Measurements from ENCODE around the gene LACC1. TPM values are rescaled to one million over a fixed set of nuclear protein-coding genes. Genes with fewer than 3 reads are reported as not detected.

Gene LACC1
- total and polyA plus RNA-seq, 10 donors: 3.0 to 17.6 (median 11.4) TPM

DNA sequence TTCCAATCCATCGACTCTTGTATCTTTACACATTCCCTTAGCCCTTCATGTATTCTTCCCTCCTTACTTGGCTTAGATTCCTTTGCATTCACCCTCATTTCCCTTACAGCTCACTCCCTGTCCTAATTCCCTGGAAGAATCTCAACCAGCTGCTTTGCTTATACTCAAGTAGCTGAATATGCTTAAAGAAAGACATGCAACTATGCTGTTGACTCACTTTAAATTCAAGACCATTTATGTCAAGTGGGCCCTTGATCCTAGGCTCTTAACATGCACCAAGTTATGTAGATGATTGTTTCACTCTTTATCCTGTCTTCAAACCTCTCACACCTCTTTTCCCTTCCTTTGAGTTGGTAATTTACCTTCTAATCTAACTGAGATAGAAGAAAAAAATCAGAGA, 7.5 kb upstream of the LACC1 start:
- intact Hi-C loops (cut with DNase I; ENCODE audit: low total_unique reads): loop anchor here (10.0 kb wide), 1 partner anchor 897 kb away; no protein-coding TSS in a partner anchor
- TF ChIP-seq POLR2A (IDR thresholded peaks at IDR 0.05) (no peak), POLR2AphosphoS5 (IDR thresholded peaks at IDR 0.05) (no peak)
- TF ChIP-seq, protein P1, sequence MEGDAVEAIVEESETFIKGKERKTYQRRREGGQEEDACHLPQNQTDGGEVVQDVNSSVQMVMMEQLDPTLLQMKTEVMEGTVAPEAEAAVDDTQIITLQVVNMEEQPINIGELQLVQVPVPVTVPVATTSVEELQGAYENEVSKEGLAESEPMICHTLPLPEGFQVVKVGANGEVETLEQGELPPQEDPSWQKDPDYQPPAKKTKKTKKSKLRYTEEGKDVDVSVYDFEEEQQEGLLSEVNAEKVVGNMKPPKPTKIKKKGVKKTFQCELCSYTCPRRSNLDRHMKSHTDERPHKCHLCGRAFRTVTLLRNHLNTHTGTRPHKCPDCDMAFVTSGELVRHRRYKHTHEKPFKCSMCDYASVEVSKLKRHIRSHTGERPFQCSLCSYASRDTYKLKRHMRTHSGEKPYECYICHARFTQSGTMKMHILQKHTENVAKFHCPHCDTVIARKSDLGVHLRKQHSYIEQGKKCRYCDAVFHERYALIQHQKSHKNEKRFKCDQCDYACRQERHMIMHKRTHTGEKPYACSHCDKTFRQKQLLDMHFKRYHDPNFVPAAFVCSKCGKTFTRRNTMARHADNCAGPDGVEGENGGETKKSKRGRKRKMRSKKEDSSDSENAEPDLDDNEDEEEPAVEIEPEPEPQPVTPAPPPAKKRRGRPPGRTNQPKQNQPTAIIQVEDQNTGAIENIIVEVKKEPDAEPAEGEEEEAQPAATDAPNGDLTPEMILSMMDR (IDR thresholded peaks at IDR 0.05 in 8 of 11, conservative IDR thresholded peaks at IDR 0.05 in 3 of 11): no peak
- 85 to 91% (median 88%) methylated on average over 1 of the region's 1 CpG for WGBS, 5 donors

GRCh38 chr13:43874504-43875092, 5.1 kb upstream of the LACC1 start:
- peaks cover 14 to 33% (median 19%) of the 10 kb centered on the region in 6 donors for H3K4me1 ChIP-seq
- TF ChIP-seq POLR2AphosphoS5 (IDR thresholded peaks at IDR 0.05) (no peak), POLR2A (IDR thresholded peaks at IDR 0.05) (no peak)
- TF ChIP-seq, protein P1 (IDR thresholded peaks at IDR 0.05 in 8 of 11, conservative IDR thresholded peaks at IDR 0.05 in 3 of 11): peak in 10 of 11 experiments; percentile 37 to 77 (median 65)
- H3K27ac ChIP-seq: no peak overlapping the region
- H3K4me3 ChIP-seq: no peak overlapping the region
- no peaks in the 10 kb centered on the region for H3K27me3 ChIP-seq (replicated peaks in 1 of 7)
- no peak for DNase-seq
- H3K36me3 ChIP-seq: peaks cover 0 to 19% (median 0%) of the 10 kb centered on the region in 6 donors
- WGBS, 5 donors: 9 to 18% (median 15%) methylated on average over 2 of the region's 2 CpGs
- intact Hi-C loops (cut with DNase I; ENCODE audit: low total_unique reads): loop anchor here (10.0 kb wide), 1 partner anchor 900 kb away; no protein-coding TSS in a partner anchor
- H3K9me3 ChIP-seq: peaks cover 0 to 7% (median 2%) of the 10 kb centered on the region in 8 donors

More for the DNA sequence above, 7.5 kb upstream of the LACC1 start:
- Histone ChIP-seq H3K9me3 (peaks cover 0 to 7% (median 2%) of the 10 kb centered on the region in 8 donors), H3K4me3 (no peak overlapping the region), H3K4me1 (peaks cover 0 to 15% (median 1%) of the 10 kb centered on the region in 6 donors), H3K27me3 (replicated peaks in 1 of 7) (no peaks in the 10 kb centered on the region), H3K27ac (no peak overlapping the region), H3K36me3 (peaks cover 0 to 24% (median 0%) of the 10 kb centered on the region in 6 donors)
- DNase-seq: no peak

- 93 to 99% (median 98%) methylated on average over 2 of the region's 2 CpGs for WGBS, 5 donors
- Histone ChIP-seq H3K4me1 (peaks cover 14 to 48% (median 31%) of the 10 kb centered on the region in 6 donors), H3K27me3 (replicated peaks in 1 of 7) (no peaks in the 10 kb centered on the region), H3K27ac (no peak overlapping the region), H3K4me3 (no peak overlapping the region), H3K36me3 (peaks cover 0 to 9% (median 0%) of the 10 kb centered on the region in 6 donors), H3K9me3 (peaks cover 0 to 7% (median 2%) of the 10 kb centered on the region in 8 donors)
- intact Hi-C loops (cut with DNase I; ENCODE audit: low total_unique reads): loop anchor here (10.0 kb wide), 1 partner anchor 902 kb away; no protein-coding TSS in a partner anchor
- DNase-seq: no peak
- TF ChIP-seq POLR2A (IDR thresholded peaks at IDR 0.05) (no peak), POLR2AphosphoS5 (IDR thresholded peaks at IDR 0.05) (no peak)
- TF ChIP-seq, protein P1 (IDR thresholded peaks at IDR 0.05 in 8 of 11, conservative IDR thresholded peaks at IDR 0.05 in 3 of 11): no peak
Observed at GRCh38 chr13:43876366-43876765, 3.3 kb upstream of the LACC1 start.

- TF ChIP-seq, protein P1 (IDR thresholded peaks at IDR 0.05 in 8 of 11, conservative IDR thresholded peaks at IDR 0.05 in 3 of 11): no peak
- TF ChIP-seq POLR2AphosphoS5 (IDR thresholded peaks at IDR 0.05): no peak
- no peak for TF ChIP-seq POLR2A (IDR thresholded peaks at IDR 0.05)
- peak overlapping the region in 1 of 8 donors; percentile 98 for H3K27ac ChIP-seq
- H3K9me3 ChIP-seq: peaks cover 0 to 7% (median 2%) of the 10 kb centered on the region in 8 donors
- peaks cover 14 to 48% (median 31%) of the 10 kb centered on the region in 6 donors for H3K4me1 ChIP-seq
- H3K4me3 ChIP-seq: no peak overlapping the region
- no peaks in the 10 kb centered on the region for H3K36me3 ChIP-seq
- no peak for DNase-seq
- intact Hi-C loops (cut with DNase I; ENCODE audit: low total_unique reads): loop anchor here (10.0 kb wide), 1 partner anchor 903 kb away; no protein-coding TSS in a partner anchor
- H3K27me3 ChIP-seq (replicated peaks in 1 of 7): no peaks in the 10 kb centered on the region
Observed at GRCh38 chr13:43877326-43877725, 2.4 kb upstream of the LACC1 start.
